IMR-90 (cell line): Measurements from ENCODE around the gene DUSP22.

Experiments used
- TF ChIP-seq, protein P1 (sequence below): conservative IDR thresholded peaks from 2 replicates; pipeline ENCODE4 v1.5.1; 2012; ENCODE audit warnings: mild to moderate bottlenecking, low read depth, low read length, improper control_type of control experiment
- TF ChIP-seq, protein P2 (sequence below): fragments of 150-350 bp; IDR thresholded peaks from 2 replicates; pipeline ENCODE4 v1.6.1; 2017; ENCODE audit warnings: mild to moderate bottlenecking, antibody characterized with exemption, low read length, low read depth

GRCh38 chr6:390914-391558 is 98.7 kb downstream of the DUSP22 start:
- TF ChIP-seq, protein P1, sequence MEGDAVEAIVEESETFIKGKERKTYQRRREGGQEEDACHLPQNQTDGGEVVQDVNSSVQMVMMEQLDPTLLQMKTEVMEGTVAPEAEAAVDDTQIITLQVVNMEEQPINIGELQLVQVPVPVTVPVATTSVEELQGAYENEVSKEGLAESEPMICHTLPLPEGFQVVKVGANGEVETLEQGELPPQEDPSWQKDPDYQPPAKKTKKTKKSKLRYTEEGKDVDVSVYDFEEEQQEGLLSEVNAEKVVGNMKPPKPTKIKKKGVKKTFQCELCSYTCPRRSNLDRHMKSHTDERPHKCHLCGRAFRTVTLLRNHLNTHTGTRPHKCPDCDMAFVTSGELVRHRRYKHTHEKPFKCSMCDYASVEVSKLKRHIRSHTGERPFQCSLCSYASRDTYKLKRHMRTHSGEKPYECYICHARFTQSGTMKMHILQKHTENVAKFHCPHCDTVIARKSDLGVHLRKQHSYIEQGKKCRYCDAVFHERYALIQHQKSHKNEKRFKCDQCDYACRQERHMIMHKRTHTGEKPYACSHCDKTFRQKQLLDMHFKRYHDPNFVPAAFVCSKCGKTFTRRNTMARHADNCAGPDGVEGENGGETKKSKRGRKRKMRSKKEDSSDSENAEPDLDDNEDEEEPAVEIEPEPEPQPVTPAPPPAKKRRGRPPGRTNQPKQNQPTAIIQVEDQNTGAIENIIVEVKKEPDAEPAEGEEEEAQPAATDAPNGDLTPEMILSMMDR, result no peak
- TF ChIP-seq, protein P2, sequence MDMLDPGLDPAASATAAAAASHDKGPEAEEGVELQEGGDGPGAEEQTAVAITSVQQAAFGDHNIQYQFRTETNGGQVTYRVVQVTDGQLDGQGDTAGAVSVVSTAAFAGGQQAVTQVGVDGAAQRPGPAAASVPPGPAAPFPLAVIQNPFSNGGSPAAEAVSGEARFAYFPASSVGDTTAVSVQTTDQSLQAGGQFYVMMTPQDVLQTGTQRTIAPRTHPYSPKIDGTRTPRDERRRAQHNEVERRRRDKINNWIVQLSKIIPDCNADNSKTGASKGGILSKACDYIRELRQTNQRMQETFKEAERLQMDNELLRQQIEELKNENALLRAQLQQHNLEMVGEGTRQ, result no peak
